Measurements from ENCODE around the gene TOX4. TPM values are rescaled to one million over a fixed set of nuclear protein-coding genes. Genes with fewer than 3 reads are reported as not detected.

TOX4 gene
- total and polyA plus RNA-seq, 12 donors: 14.9 to 104 (median 93.8) TPM

DNA sequence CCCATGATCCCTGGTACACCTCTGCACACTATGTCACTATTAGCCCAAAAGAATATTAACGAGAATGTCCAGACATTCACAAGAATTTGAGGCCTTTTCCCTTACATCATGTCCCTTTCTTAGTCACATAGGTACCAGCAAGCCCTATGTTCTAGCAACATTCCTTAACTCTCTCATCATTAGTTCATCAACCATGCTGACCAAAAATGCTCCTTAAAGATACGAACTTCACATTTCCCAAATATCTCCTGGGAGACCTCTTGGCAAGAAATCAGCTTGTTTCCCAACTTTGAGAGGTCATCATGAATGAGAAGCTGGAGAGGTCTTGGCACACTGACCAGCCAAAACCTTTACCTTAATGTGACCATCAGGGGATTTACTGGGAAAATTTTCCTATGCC, 44.5 kb downstream of the TOX4 start:
- Histone ChIP-seq H3K4me3 (no peak overlapping the region), H3K27ac (no peak overlapping the region), H3K27me3 (peaks cover 0 to 3% (median 0%) of the 10 kb centered on the region in 7 donors), H3K36me3 (no peaks in the 10 kb centered on the region), H3K9me3 (no peaks in the 10 kb centered on the region), H3K4me1 (peaks cover 0 to 6% (median 0%) of the 10 kb centered on the region in 9 donors)
- intact Hi-C loops (cut with DNase I): no loop called here
- DNase-seq (no peak), ATAC-seq (no peak)
- WGBS, 2 donors: 79 to 82% methylated on average over 2 of the region's 2 CpGs
- TF ChIP-seq CTCF (IDR thresholded peaks at IDR 0.05): no peak

GRCh38 chr14:21523203-21523602, 46.2 kb downstream of the TOX4 start:
- 75 to 78% methylated on average over 7 of the region's 7 CpGs for WGBS, 2 donors
- intact Hi-C loops (cut with DNase I): no loop called here
- no peaks in the 10 kb centered on the region for H3K36me3 ChIP-seq
- no peak overlapping the region for H3K27ac ChIP-seq
- H3K4me3 ChIP-seq: no peak overlapping the region
- TF ChIP-seq CTCF (IDR thresholded peaks at IDR 0.05): no peak
- ATAC-seq (no peak), DNase-seq (no peak)
- peaks cover 0 to 8% (median 0%) of the 10 kb centered on the region in 7 donors for H3K27me3 ChIP-seq
- H3K9me3 ChIP-seq: no peaks in the 10 kb centered on the region
- H3K4me1 ChIP-seq: peaks cover 0 to 16% (median 6%) of the 10 kb centered on the region in 9 donors

DNA sequence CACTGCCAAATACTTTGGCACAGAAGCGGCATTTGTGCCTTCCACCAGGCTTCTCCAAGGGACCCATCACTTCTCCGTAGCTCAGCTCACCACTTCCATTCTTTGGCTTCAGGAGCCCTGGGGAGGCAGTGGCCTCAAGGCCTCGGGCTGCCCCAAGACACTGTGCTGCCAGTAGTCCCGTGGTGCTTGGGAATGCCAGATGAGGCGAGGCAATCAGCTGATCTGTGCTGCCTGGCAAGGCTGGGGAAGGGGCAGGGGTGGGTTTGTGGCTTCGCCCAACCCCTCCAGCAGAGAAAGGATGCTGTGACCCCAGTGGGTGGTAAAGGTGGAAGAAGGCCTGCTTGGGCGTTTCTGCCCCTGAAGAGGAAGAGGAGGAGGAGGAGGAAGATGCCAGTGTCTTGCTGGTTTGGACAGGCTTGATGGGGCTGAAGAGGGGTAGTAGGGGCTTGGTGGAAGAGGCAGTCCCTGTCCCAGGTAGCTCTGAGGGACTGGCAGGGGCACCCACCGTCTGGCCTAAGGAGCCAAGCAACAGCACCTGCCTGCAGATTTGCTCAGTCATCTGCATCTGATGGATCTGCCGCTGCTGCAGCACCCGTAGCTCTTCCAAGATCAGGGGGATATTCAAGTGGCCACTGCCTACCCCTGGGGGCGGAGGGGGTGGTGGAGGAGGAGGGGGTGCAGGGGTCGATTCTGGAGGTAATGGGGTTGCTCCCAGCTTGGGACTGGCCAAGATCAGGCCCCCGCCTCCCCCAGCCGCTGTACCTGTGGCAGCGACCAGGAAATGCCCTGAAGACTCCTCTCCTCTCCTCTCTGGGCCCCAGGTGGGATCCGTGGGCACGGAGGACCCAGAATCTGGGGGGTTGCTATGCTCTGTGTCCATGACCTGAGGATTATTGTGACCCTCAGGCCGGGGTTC, 47.8 kb downstream of the TOX4 start:
- no peak for ATAC-seq
- H3K9me3 ChIP-seq: no peaks in the 10 kb centered on the region
- peaks cover 0 to 8% (median 0%) of the 10 kb centered on the region in 7 donors for H3K27me3 ChIP-seq
- TF ChIP-seq CTCF (IDR thresholded peaks at IDR 0.05): no peak
- H3K4me1 ChIP-seq: peaks cover 0 to 16% (median 6%) of the 10 kb centered on the region in 9 donors
- H3K36me3 ChIP-seq: no peaks in the 10 kb centered on the region
- WGBS, 2 donors: 83 to 87% methylated on average over 18 of the region's 18 CpGs
- no peak overlapping the region for H3K27ac ChIP-seq
- intact Hi-C loops (cut with DNase I): no loop called here
- peak overlapping the region in 5 of 10 donors; percentile 66 to 77 (median 69) for H3K4me3 ChIP-seq
- no peak for DNase-seq

GRCh38 chr14:21525571-21525961, 48.6 kb downstream of the TOX4 start:
- peak overlapping the region; percentile 47 to 77 (median 69) for H3K4me3 ChIP-seq
- intact Hi-C loops (cut with DNase I): no loop called here
- 38% methylated on average over 10 to 12 of the region's 12 CpGs for WGBS, 2 donors
- H3K27ac ChIP-seq: peak overlapping the region in 4 of 10 donors; percentile 39 to 65 (median 54)
- peaks cover 0 to 16% (median 6%) of the 10 kb centered on the region in 9 donors for H3K4me1 ChIP-seq
- H3K27me3 ChIP-seq: peaks cover 0 to 8% (median 0%) of the 10 kb centered on the region in 7 donors
- no peaks in the 10 kb centered on the region for H3K9me3 ChIP-seq
- DNase-seq (no peak), ATAC-seq (peak; percentile 25 to 50 (median 41))
- TF ChIP-seq CTCF (IDR thresholded peaks at IDR 0.05): no peak
- H3K36me3 ChIP-seq: no peaks in the 10 kb centered on the region
